ENCODE results near the gene IL25.
"Not testable (repeated sequence)": the region's sequence is repeated elsewhere in the genome, so short reads cannot be mapped to it uniquely, and the experiment has no call there.

Gene IL25

GRCh38 chr14:23387916-23388882 lies 15.6 kb downstream of the IL25 start:
- H3K4me1 Mint-ChIP-seq (ENCODE audit: low read depth) = no peaks in the 10 kb centered on the region
- no peak overlapping the region for H3K27ac Mint-ChIP-seq
- H3K9me3 Mint-ChIP-seq = no peaks in the 10 kb centered on the region
- no peaks in the 10 kb centered on the region for H3K27me3 Mint-ChIP-seq
- no peak overlapping the region for H3K4me3 Mint-ChIP-seq
- no peaks in the 10 kb centered on the region for H3K36me3 Mint-ChIP-seq (ENCODE audit: low read depth)

GRCh38 chr14:23388996-23389395 lies 16.4 kb downstream of the IL25 start:
- Mint-ChIP-seq H3K36me3 (ENCODE audit: low read depth) (no peaks in the 10 kb centered on the region), H3K9me3 (no peaks in the 10 kb centered on the region), H3K4me1 (ENCODE audit: low read depth) (no peaks in the 10 kb centered on the region), H3K27me3 (no peaks in the 10 kb centered on the region), H3K27ac (no peak overlapping the region), H3K4me3 (no peak overlapping the region)

- Mint-ChIP-seq H3K4me1 (ENCODE audit: low read depth) (no peaks in the 10 kb centered on the region), H3K27me3 (no peaks in the 10 kb centered on the region), H3K9me3 (no peaks in the 10 kb centered on the region), H3K36me3 (ENCODE audit: low read depth) (no peaks in the 10 kb centered on the region), H3K27ac (no peak overlapping the region), H3K4me3 (no peak overlapping the region)
Observed at GRCh38 chr14:23389396-23389795, 16.8 kb downstream of the IL25 start.

- not testable (repeated sequence) for H3K4me3 Mint-ChIP-seq; H3K36me3 Mint-ChIP-seq (ENCODE audit: low read depth); H3K27me3 Mint-ChIP-seq; H3K27ac Mint-ChIP-seq; H3K4me1 Mint-ChIP-seq (ENCODE audit: low read depth); H3K9me3 Mint-ChIP-seq
Observed at GRCh38 chr14:23389871-23390270, 17.3 kb downstream of the IL25 start.

GRCh38 chr14:23392613-23393012 lies 20.0 kb downstream of the IL25 start:
- no peaks in the 10 kb centered on the region for H3K4me1 Mint-ChIP-seq (ENCODE audit: low read depth)
- no peak overlapping the region for H3K4me3 Mint-ChIP-seq
- H3K27ac Mint-ChIP-seq = no peak overlapping the region
- no peaks in the 10 kb centered on the region for H3K36me3 Mint-ChIP-seq (ENCODE audit: low read depth)
- H3K27me3 Mint-ChIP-seq = no peaks in the 10 kb centered on the region
- H3K9me3 Mint-ChIP-seq = no peaks in the 10 kb centered on the region

- Mint-ChIP-seq H3K9me3 (no peaks in the 10 kb centered on the region), H3K27me3 (peaks cover 3% of the 10 kb centered on the region), H3K27ac (no peak overlapping the region), H3K4me1 (ENCODE audit: low read depth) (no peaks in the 10 kb centered on the region), H3K36me3 (ENCODE audit: low read depth) (no peaks in the 10 kb centered on the region), H3K4me3 (no peak overlapping the region)
Observed at GRCh38 chr14:23396126-23396525, 23.5 kb downstream of the IL25 start.

GRCh38 chr14:23396781-23397407 lies 24.3 kb downstream of the IL25 start:
- Mint-ChIP-seq H3K4me1 (ENCODE audit: low read depth) (no peaks in the 10 kb centered on the region), H3K36me3 (ENCODE audit: low read depth) (no peaks in the 10 kb centered on the region), H3K9me3 (no peaks in the 10 kb centered on the region), H3K27me3 (peaks cover 3% of the 10 kb centered on the region), H3K27ac (no peak overlapping the region), H3K4me3 (no peak overlapping the region)

- no peaks in the 10 kb centered on the region for H3K9me3 Mint-ChIP-seq
- no peaks in the 10 kb centered on the region for H3K4me1 Mint-ChIP-seq (ENCODE audit: low read depth)
- H3K36me3 Mint-ChIP-seq (ENCODE audit: low read depth) = no peaks in the 10 kb centered on the region
- no peak overlapping the region for H3K27ac Mint-ChIP-seq
- peaks cover 3% of the 10 kb centered on the region for H3K27me3 Mint-ChIP-seq
- no peak overlapping the region for H3K4me3 Mint-ChIP-seq
Observed at GRCh38 chr14:23398348-23398747, 25.7 kb downstream of the IL25 start.

GRCh38 chr14:23399136-23399535 lies 26.5 kb downstream of the IL25 start:
- Mint-ChIP-seq H3K27me3 (peaks cover 3% of the 10 kb centered on the region), H3K4me3 (no peak overlapping the region), H3K27ac (no peak overlapping the region), H3K4me1 (ENCODE audit: low read depth) (no peaks in the 10 kb centered on the region), H3K36me3 (ENCODE audit: low read depth) (no peaks in the 10 kb centered on the region), H3K9me3 (no peaks in the 10 kb centered on the region)

- H3K36me3 Mint-ChIP-seq (ENCODE audit: low read depth) = no peaks in the 10 kb centered on the region
- H3K27ac Mint-ChIP-seq = no peak overlapping the region
Observed at GRCh38 chr14:23399591-23399990, 27.0 kb downstream of the IL25 start.

GRCh38 chr14:23400496-23401149 lies 28.0 kb downstream of the IL25 start:
- not testable (repeated sequence) for H3K4me1 Mint-ChIP-seq (ENCODE audit: low read depth); H3K36me3 Mint-ChIP-seq (ENCODE audit: low read depth); H3K4me3 Mint-ChIP-seq; H3K9me3 Mint-ChIP-seq; H3K27ac Mint-ChIP-seq; H3K27me3 Mint-ChIP-seq

More at GRCh38 chr14:23399591-23399990, 27.0 kb downstream of the IL25 start:
- H3K4me3 Mint-ChIP-seq = no peak overlapping the region
- no peaks in the 10 kb centered on the region for H3K4me1 Mint-ChIP-seq (ENCODE audit: low read depth)
- peaks cover 3% of the 10 kb centered on the region for H3K27me3 Mint-ChIP-seq
- no peaks in the 10 kb centered on the region for H3K9me3 Mint-ChIP-seq

GRCh38 chr14:23401291-23401690 lies 28.7 kb downstream of the IL25 start:
- Mint-ChIP-seq H3K27me3 (peaks cover 3% of the 10 kb centered on the region), H3K36me3 (ENCODE audit: low read depth) (no peaks in the 10 kb centered on the region), H3K27ac (peak overlapping the region; percentile 31), H3K4me1 (ENCODE audit: low read depth) (no peaks in the 10 kb centered on the region), H3K4me3 (no peak overlapping the region), H3K9me3 (no peaks in the 10 kb centered on the region)

- H3K27ac Mint-ChIP-seq = no peak overlapping the region
- H3K4me3 Mint-ChIP-seq = no peak overlapping the region
- no peaks in the 10 kb centered on the region for H3K36me3 Mint-ChIP-seq (ENCODE audit: low read depth)
- H3K4me1 Mint-ChIP-seq (ENCODE audit: low read depth) = no peaks in the 10 kb centered on the region
- peaks cover 5% of the 10 kb centered on the region for H3K27me3 Mint-ChIP-seq
- no peaks in the 10 kb centered on the region for H3K9me3 Mint-ChIP-seq
Observed at GRCh38 chr14:23402296-23403138, 29.9 kb downstream of the IL25 start.

GRCh38 chr14:23403139-23403438 lies 30.5 kb downstream of the IL25 start:
- no peak overlapping the region for H3K27ac Mint-ChIP-seq
- H3K4me3 Mint-ChIP-seq = no peak overlapping the region

GRCh38 chr14:23403908-23404307 lies 31.3 kb downstream of the IL25 start:
- no peaks in the 10 kb centered on the region for H3K9me3 Mint-ChIP-seq
- H3K27me3 Mint-ChIP-seq = peaks cover 6% of the 10 kb centered on the region
- H3K4me1 Mint-ChIP-seq (ENCODE audit: low read depth) = no peaks in the 10 kb centered on the region
- no peak overlapping the region for H3K27ac Mint-ChIP-seq
- H3K36me3 Mint-ChIP-seq (ENCODE audit: low read depth) = no peaks in the 10 kb centered on the region
- H3K4me3 Mint-ChIP-seq = no peak overlapping the region

More at GRCh38 chr14:23403139-23403438, 30.5 kb downstream of the IL25 start:
- no peaks in the 10 kb centered on the region for H3K36me3 Mint-ChIP-seq (ENCODE audit: low read depth)
- no peaks in the 10 kb centered on the region for H3K4me1 Mint-ChIP-seq (ENCODE audit: low read depth)
- peaks cover 9% of the 10 kb centered on the region for H3K27me3 Mint-ChIP-seq
- H3K9me3 Mint-ChIP-seq = no peaks in the 10 kb centered on the region

Data from stimulated activated naive CD8-positive, alpha-beta T cell treated with anti-CD3 and anti-CD28 coated beads, Interleukin-15, Interleukin-2, amounts not matched to agents 100 ng/mL and 50 ng/mL, for 24 hours (primary cell).